GM19467 (cell line): Measurements from ENCODE around the gene TM4SF18.

Experiments
- ATAC-seq: cut with Tn5 transposase; IDR thresholded peaks from one replicate; pipeline ENCODE4 v1.9.1; 2021; ENCODE audit warnings: mild to moderate bottlenecking, moderate library complexity; ENCODE audit not compliant: unreplicated experiment

TM4SF18 gene

DNA sequence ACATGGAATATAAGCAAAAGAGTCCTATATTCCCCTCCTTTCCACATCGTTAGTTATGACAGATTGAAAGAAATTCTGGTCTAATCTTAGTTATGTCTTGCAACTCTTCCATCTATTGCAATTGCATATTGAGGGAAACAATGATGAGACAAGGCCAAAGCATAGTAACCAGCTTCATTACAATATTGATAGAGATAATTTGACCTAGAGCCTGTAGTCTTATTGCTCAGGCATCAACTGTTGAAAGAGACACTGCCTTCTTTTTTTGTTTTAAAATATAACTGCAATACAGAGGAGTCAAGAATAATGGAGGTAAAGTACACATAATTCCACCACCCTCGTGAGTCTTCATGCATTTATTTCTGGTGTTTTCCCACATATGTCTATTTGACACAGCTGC lies 2.0 kb downstream of the TM4SF18 start:
- ATAC-seq: no peak

DNA sequence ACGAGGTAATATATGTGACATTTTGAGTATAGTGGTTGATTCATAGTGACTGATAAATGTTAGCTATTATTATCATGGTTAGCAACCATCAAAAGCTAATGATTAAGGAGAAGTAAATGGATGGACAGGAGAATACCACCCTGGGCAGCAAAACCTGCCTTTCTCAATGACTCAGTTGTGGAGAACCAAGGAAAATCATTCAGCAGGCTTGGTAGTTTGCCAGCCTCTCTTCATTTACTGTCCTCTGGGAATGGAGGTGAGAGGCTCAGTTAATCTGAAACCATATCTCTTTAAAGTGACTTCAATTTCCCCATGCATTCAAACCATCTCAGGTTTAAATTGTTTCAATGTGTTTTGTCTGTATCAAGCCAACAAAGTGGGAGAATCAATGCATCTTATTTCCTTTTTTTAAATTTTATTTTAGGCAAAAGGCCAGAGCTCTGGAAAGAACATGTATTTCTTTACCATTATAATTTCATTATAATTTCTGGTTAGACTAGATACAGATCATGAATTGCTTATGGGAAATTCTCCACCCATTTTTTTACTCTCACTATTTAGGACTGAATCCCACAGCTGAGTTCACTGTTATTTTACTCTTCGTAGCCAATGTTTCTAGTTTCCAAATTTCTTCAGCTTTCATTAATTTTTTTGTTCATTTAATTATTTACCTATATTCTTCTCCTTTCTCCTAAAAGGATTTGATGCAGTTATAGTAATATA lies 2.7 kb downstream of the TM4SF18 start:
- no peak for ATAC-seq

GRCh38 chr3:149327156-149327555 lies 6.3 kb downstream of the TM4SF18 start:
- no peak for ATAC-seq

DNA sequence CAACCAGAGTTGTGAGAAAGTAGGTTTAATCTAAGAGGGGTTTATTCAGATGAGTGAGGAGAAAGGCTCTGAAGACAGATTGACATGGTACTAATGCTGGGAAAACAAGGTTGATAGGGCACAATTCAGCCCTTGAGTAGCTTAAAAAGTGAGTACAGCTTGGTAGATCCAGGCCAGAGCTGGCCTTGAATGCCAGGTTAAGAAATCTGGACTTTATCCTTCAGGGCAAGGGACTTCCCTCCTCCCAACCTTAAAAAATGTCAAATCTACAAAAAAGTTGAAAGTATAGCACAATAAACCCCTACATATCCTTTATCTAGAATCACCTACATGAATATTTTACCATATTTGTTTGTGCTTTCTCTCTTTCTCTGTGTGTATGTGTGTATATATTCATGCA lies 7.9 kb downstream of the TM4SF18 start:
- no peak for ATAC-seq

DNA sequence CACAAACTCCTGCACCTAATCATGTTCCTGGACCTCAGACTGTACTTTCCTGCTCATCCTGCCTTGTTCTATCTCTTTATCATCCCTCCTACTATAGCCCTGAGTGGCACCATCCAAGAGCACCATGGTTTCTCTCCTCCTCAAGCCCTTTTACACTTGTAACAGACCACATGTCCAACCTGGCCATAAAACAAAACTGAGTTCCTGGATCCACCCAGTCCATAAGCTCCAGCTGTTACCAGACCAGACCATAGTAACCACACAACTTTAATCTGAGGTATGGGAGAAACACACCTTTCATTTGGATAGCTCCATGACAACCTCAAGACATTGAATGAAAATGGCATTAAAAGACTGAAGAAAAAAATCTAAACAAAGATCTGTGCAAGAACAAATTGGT lies 9.1 kb downstream of the TM4SF18 start:
- no peak for ATAC-seq

GRCh38 chr3:149321640-149322039 lies 11.8 kb downstream of the TM4SF18 start:
- no peak for ATAC-seq

GRCh38 chr3:149321136-149321535 lies 12.3 kb downstream of the TM4SF18 start:
- no peak for ATAC-seq

DNA sequence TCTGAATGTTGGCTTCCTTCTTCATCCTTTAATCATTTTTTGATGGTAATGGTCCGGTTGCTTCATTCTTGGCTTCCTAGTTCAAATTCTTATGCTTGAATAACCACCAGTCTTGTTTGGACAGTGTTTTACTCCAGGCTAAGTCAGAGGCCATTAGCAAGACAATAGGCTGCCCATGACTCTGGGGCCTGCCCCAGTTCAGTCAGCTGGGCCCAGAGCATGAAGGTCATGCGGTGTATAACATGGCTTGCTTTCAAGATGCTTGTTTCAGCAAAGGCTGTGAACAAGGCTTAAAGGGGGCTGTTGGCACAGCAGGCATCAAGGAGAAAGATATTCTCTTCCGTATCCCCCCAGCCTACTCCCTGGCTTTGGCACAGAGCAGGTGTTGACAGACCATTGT lies 13.7 kb downstream of the TM4SF18 start:
- ATAC-seq: no peak

- no peak for ATAC-seq
These were observed 16.4 kb downstream of the TM4SF18 start for GRCh38 chr3:149317072-149317471.

- ATAC-seq: no peak
These were observed 17.0 kb downstream of the TM4SF18 start for GRCh38 chr3:149316437-149316836.

DNA sequence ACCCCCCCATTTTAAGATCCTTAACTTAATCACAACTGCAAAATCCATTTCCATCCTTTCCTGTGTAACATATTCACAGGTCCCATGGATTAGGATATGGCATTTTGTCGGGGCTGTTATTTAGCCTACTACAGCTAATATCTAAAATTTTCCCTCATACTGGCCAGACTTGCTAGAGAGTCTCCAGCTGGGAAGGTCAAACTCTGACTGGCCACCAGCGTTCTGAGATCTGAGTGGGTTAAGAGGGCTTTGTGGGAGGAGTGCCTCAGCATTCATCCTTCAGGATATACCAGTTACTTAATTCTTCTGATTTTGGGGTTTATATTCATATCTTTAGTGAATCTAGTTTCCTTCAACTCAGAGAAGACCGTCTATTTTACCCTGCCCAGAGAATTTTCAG lies 17.7 kb downstream of the TM4SF18 start:
- ATAC-seq: no peak

DNA sequence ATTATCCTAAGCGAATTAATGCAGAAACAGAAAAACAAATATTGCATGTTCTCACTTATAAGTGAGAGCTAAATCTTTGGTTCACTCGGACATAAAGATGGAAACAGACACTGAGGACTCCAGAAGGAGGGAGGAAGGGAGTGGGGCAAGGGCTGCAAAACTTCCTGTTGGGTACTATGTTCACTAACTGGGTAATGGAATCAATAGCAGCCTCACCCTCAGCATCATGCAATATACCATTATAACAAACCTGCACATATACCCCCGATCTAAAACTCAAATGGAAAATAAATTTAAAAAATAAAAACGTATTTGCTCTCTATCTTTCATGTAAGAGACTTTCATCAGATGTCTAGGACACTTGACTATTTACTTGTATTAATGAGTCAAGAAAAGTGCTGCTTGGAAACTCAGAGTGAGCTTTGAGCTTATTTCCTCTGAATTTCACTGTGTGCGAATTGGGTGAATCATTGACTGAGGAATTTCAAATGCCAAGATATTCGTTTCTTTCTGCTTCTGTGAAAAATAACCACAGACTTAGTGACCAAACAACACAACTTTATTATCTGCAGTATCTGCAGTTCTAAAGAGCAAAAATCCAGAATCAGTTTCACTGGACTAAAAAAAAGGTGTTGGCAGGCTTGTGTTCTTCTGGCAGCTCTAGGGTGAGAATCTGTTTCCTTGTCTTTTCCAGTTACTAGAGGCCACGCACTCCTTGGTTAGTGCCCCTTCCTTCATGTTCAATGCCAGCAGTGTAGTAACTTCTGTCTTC lies 18.4 kb downstream of the TM4SF18 start:
- ATAC-seq: no peak

DNA sequence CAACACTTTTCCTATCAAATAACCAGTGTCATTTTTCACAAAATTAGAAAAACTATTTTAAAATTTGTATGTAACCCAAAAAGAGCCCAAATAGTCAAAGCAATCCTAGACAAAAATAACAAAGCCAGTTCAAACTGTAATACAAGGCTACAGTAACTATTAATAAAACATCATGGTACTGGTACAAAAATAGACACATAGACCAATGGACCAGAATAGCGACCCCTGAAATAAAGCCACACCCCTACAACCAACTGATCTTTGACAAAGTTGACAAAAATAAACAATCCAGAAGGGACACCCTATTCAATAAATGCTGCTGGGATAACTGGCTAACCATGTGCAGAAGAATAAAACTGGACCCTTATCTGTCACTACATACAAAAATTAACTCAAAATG lies 19.9 kb downstream of the TM4SF18 start:
- ATAC-seq: no peak

- ATAC-seq: no peak
These were observed 22.5 kb downstream of the TM4SF18 start for GRCh38 chr3:149310796-149311534.

GRCh38 chr3:149307435-149307783 lies 26.0 kb downstream of the TM4SF18 start:
- ATAC-seq: no peak

DNA sequence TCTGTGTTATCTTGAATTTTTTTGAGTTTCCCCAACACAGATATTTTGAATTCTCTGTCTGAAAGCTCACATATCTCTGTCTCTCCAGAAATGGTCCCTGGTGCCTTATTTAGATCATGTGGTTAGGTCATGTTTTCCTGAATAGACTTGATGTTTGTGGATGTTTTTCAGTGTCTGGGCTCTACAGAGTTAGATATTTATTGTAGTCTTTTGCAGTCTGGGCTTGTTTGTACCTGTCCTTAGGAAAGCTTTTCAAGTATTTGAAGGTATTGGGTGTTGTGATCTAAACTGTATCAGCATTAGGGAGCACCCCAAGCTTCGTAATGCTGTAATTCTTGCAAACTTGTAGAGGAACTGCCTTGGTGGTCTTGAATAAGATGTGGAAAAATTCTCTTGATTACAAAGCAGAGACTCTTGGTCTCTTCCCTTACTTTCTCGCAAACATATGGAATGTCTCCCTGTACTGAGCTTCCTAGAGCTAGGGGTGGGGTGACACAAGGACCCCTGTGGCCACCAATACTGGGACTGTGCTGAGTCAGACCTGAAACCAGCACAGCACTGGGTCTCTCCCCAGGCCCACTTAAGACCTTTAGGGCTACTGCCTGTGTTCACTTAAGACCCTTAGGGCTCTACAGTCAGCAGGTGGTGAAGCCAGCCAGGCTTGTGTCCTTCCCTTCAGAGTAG lies 26.5 kb downstream of the TM4SF18 start:
- no peak for ATAC-seq

GRCh38 chr3:149305376-149305775 lies 28.1 kb downstream of the TM4SF18 start:
- ATAC-seq: no peak

DNA sequence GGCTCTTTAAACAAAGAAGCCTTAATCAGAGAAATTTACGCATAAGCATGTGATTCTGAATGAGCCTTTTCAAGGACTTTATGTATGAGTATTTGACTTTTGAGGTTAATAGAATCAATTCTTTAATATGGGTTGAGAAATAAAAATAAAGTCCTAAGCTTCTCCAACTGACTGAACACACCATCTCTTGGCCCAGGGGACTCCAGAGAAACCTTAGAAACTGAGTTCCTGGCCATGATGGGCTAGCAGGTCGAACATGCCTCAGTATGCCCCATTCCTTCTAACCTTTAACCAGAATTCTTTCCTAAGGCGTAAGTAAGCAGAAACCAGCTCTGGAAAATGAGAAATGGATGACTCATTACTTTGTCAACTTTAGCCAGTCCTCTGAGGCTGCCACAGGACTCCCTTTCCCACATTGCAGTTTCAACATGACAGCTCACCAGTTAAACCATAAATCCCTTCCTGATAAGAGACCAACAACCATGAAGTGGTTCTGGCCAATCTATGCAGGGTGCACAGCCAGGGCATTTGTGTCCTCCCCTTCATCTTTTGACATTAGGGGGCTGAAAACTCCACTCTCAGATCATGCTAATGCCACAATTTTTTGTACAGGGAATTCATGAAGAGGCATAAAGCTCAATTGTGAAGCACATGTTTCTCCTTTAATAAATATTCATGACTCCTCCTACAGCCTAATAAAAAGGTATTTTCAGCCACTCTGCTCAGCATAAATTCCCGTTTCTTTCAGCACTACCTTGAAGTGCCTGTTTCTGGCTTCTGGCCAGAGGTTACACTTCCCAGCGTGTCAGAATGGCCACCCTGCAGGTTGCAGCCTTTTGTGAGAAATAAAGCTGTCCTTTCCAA lies 33.3 kb downstream of the TM4SF18 start:
- no peak for ATAC-seq

DNA sequence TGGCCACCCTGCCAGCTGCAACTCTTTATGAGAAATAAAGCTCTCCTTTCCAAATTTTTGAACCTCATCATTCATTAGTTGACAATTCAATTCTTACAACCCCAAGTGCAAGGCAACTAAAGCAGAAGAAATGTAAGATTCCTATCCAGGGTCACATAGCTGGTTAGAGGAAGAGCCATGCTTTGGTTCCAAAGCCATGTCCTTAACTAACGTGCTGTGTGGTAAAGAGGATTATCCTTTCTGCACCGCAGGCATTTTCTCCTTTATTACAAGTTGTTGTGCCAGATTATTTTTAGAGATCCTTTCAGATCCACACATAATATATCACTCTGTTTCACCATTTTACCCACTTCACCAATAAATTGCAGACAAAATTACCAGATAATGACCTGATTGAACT lies 36.5 kb downstream of the TM4SF18 start:
- no peak for ATAC-seq

DNA sequence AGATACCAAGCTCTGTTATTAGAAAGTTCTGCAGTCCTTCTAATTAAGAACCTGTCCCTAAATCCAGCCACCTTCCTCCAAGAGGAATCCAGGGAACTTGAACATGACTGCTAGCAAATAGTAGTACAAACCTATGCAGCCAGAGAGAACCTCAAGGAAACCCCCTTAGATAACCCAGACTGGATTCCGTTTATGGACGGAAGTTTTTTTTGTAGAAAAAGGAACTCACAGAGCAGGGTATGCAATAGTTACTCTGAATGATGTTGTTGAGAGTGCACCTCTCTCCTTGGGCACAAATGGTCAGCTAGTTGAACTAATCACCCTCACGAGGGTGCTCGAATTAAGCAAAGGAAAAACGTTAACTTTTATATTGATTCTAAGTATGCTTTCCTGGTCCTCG lies 40.8 kb downstream of the TM4SF18 start:
- no peak for ATAC-seq
